ENCODE measurements around the gene DIS3L.

- no peak for TF ChIP-seq CTCF (IDR thresholded peaks at IDR 0.05)
- TF ChIP-seq POLR2AphosphoS5 (IDR thresholded peaks at IDR 0.05) = no peak
- no peak for TF ChIP-seq EP300 (IDR thresholded peaks at IDR 0.05)
- TF ChIP-seq POLR2A (IDR thresholded peaks at IDR 0.05) = no peak
Observed at GRCh38 chr15:66278671-66279070, 14.7 kb upstream of the DIS3L start.
